SK-N-SH (cell line): ENCODE results near the gene UST.

ENCODE experiments used
- CTCF ChIP-seq: fragments of 200-600 bp; sonication (generic); IDR thresholded peaks from 2 replicates; pipeline ENCODE4 v1.6.1; 2017; ENCODE audit warnings: antibody characterized with exemption, mild to moderate bottlenecking, moderate library complexity
- EZH2phosphoT487 ChIP-seq: fragments of 200-600 bp; sonication (generic); IDR thresholded peaks from 2 replicates; pipeline ENCODE4 v1.6.1; 2017; ENCODE audit warnings: low read depth, mixed run types, mild to moderate bottlenecking, antibody characterized with exemption, moderate library complexity, borderline replicate concordance
- FOXJ3 ChIP-seq: sonication (generic); formaldehyde crosslinking; IDR thresholded peaks from 2 replicates; pipeline ENCODE4 v1.5.1; 2020; ENCODE audit warnings: mild to moderate bottlenecking, missing genetic modification reagents
- GABPA ChIP-seq: IDR thresholded peaks from 2 replicates; pipeline ENCODE4 v1.4.0; 2012; ENCODE audit warnings: low read depth, mild to moderate bottlenecking
- PBX3 ChIP-seq: IDR thresholded peaks from 2 replicates; pipeline ENCODE4; 2012
- POLR2AphosphoS5 ChIP-seq: IDR thresholded peaks from 2 replicates; pipeline ENCODE4 v1.6.1; 2012; ENCODE audit warnings: low read depth, low read length
- TCF12 ChIP-seq: IDR thresholded peaks from 2 replicates; pipeline ENCODE4 v1.4.0; 2012
- USF2 ChIP-seq: fragments of 150-350 bp; IDR thresholded peaks from 2 replicates; pipeline ENCODE4 v1.6.1; 2017; ENCODE audit warnings: antibody characterized with exemption, low read length, low read depth, borderline replicate concordance
- YY1 ChIP-seq: IDR thresholded peaks from 2 replicates; pipeline ENCODE4 v1.4.0; 2012; ENCODE audit warnings: low read depth, mild to moderate bottlenecking

GRCh38 chr6:148757944-148758480 is 11.2 kb downstream of the UST start:
- no peak for TF ChIP-seq USF2
- TF ChIP-seq CTCF = no peak
- TF ChIP-seq POLR2AphosphoS5 = no peak
- TF ChIP-seq FOXJ3 = no peak
- TF ChIP-seq YY1 = no peak
- TF ChIP-seq GABPA = no peak
- no peak for TF ChIP-seq PBX3
- TF ChIP-seq EZH2phosphoT487 = no peak
- no peak for TF ChIP-seq TCF12
